Kidney epithelial cell (primary cell): Measurements from ENCODE around the gene MID1. TPM values are rescaled to one million over a fixed set of nuclear protein-coding genes. Genes with fewer than 3 reads are reported as not detected.

ENCODE experiments used
- DNase-seq: peaks from one replicate; pipeline ENCODE4 v3.0.0-alpha.2; 2010; ENCODE audit warnings: low read depth
- H3K27me3 ChIP-seq: 2 replicates; pipeline ENCODE4 v1.6.0; 2011; ENCODE audit warnings: low read length; ENCODE audit not compliant: control insufficient read depth, insufficient read depth
- H3K36me3 ChIP-seq: 2 replicates; pipeline ENCODE4 v1.5.1; 2011; ENCODE audit warnings: low read length; ENCODE audit not compliant: control insufficient read depth, insufficient read depth
- H3K4me3 ChIP-seq: 2 replicates; pipeline ENCODE4 v1.5.1; 2011; ENCODE audit warnings: low read depth, mild to moderate bottlenecking, control low read depth, low read length
- CTCF ChIP-seq: IDR thresholded peaks from 2 replicates; pipeline ENCODE4 v1.5.1; 2011; ENCODE audit warnings: mild to moderate bottlenecking, moderate library complexity, low read length, control low read depth, inconsistent platforms; ENCODE audit not compliant: insufficient read depth, poor library complexity, severe bottlenecking
- total RNA-seq: library from RNA; depleted of rRNA; stranded (reverse); fragments of >200 nt; gene quantifications from 2 replicates; pipeline ENCODE4 v1.2.3, GENCODE V29; 2015

The MID1 gene
- total RNA-seq, 1 donor from 2014 or later: 13.5 TPM

GRCh38 chrX:10656214-10656613, 35.8 kb upstream of the MID1 start:
- Histone ChIP-seq H3K27me3 (no peaks in the 10 kb centered on the region), H3K36me3 (no peaks in the 10 kb centered on the region), H3K4me3 (no peak overlapping the region)
- no peak for DNase-seq
- TF ChIP-seq CTCF: no peak

- H3K4me3 ChIP-seq: no peak overlapping the region
- no peaks in the 10 kb centered on the region for H3K27me3 ChIP-seq
- no peaks in the 10 kb centered on the region for H3K36me3 ChIP-seq
- DNase-seq: no peak
- TF ChIP-seq CTCF: no peak
Measured at GRCh38 chrX:10654960-10655359, 34.6 kb upstream of the MID1 start.

- no peaks in the 10 kb centered on the region for H3K36me3 ChIP-seq
- DNase-seq: no peak
- no peaks in the 10 kb centered on the region for H3K27me3 ChIP-seq
- H3K4me3 ChIP-seq: no peak overlapping the region
- no peak for TF ChIP-seq CTCF
Measured at GRCh38 chrX:10653302-10653701, 32.9 kb upstream of the MID1 start.

GRCh38 chrX:10649265-10649664, 28.9 kb upstream of the MID1 start:
- no peak for TF ChIP-seq CTCF
- Histone ChIP-seq H3K36me3 (no peaks in the 10 kb centered on the region), H3K4me3 (no peak overlapping the region), H3K27me3 (no peaks in the 10 kb centered on the region)
- DNase-seq: no peak

- Histone ChIP-seq H3K27me3 (no peaks in the 10 kb centered on the region), H3K4me3 (no peak overlapping the region), H3K36me3 (no peaks in the 10 kb centered on the region)
- DNase-seq: no peak
- no peak for TF ChIP-seq CTCF
Measured at GRCh38 chrX:10648614-10649013, 28.2 kb upstream of the MID1 start.

GRCh38 chrX:10636851-10637250, 16.5 kb upstream of the MID1 start:
- TF ChIP-seq CTCF: no peak
- Histone ChIP-seq H3K36me3 (no peaks in the 10 kb centered on the region), H3K27me3 (no peaks in the 10 kb centered on the region), H3K4me3 (no peak overlapping the region)
- no peak for DNase-seq
